ENCODE measurements around the gene ARHGDIA. TPM values are rescaled to one million over a fixed set of nuclear protein-coding genes. Genes with fewer than 3 reads are reported as not detected.

ARHGDIA gene
- total RNA-seq, 2 experiments from 2014 or later: 706 to 715 TPM

DNA sequence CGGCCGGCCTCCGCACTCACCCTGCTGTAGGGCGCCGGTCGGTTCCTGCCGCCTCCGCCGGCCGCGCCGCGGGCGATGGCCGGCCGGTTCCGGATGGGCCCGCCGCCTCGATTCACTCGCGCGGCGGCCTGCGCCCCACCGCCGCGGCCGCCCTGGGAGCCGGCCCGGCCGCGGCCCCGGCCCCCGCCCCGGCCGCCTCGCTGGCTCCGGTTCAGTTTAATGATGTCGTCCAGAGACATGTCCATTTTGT, 20.1 kb upstream of the ARHGDIA start:
- POLR2A ChIA-PET: interaction anchor here (1.3 to 3.5 kb wide), 2 partner anchors 20 to 25 kb away, joined by 5 to 23 read pairs; partner anchors contain the start of gene ARHGDIA
- intact Hi-C loops (cut with DNase I, micrococcal nuclease): loop anchor here (1.0 to 5.0 kb wide), 6 partner anchors 20 to 160 kb away; partner anchors contain the start of genes PCYT2 (in 2 of the 2), ARHGDIA (in 1 of the 2), GPS1 (in 1 of the 2) and MAFG (in 1 of the 2)

DNA sequence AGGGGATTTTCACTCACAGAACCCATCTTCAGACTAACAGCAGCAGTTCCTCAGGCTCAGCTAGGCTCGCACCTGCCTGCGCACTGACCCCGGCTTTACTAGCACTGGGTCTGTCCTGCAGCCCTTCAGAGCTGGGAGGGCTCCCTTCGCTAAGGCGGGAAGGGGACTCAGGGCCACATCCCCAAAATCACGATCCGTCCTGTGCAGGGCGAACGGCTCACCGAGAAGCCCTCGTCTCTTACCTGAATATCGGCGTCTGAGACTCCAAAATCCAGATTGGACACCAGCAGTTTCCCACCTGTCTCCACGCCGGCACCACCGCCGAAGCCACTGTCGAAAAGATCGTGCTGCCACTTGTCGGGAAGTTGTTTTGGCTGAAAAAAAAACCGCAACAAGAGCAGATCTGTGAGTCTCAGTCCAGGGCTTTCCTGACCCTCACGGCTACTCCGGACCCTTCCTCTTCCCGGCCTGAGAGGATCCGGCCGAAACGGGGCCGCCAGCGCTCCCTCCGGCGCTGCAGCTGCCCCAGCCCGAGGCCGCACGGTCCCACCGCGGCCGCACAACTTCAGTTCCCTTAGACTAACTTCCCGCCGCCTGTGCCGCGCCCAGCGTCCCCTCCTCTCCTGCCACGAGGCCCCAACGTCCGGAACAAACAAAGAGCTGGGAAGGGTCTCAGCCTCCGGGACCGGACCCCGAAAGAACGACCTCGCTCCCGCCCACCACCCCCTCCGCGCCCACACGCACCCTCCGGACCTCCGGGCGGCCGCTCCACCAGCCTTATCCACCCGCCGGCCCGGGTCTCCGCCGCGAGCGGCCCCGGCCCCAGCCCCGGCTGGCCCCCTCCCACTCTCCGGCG, 19.5 kb upstream of the ARHGDIA start:
- peak in 4 of 14 experiments; percentile 7 to 55 (median 45) for DNase-seq
- H3K4me1 Mint-ChIP-seq (ENCODE audit: low read depth): peaks cover 7% of the 10 kb centered on the region
- H3K27ac ChIP-seq (ENCODE audit: low read depth in 1 of 2, low read length in 2 of 2): peak overlapping the region; percentile 35 to 37
- TF ChIP-seq, protein P1, sequence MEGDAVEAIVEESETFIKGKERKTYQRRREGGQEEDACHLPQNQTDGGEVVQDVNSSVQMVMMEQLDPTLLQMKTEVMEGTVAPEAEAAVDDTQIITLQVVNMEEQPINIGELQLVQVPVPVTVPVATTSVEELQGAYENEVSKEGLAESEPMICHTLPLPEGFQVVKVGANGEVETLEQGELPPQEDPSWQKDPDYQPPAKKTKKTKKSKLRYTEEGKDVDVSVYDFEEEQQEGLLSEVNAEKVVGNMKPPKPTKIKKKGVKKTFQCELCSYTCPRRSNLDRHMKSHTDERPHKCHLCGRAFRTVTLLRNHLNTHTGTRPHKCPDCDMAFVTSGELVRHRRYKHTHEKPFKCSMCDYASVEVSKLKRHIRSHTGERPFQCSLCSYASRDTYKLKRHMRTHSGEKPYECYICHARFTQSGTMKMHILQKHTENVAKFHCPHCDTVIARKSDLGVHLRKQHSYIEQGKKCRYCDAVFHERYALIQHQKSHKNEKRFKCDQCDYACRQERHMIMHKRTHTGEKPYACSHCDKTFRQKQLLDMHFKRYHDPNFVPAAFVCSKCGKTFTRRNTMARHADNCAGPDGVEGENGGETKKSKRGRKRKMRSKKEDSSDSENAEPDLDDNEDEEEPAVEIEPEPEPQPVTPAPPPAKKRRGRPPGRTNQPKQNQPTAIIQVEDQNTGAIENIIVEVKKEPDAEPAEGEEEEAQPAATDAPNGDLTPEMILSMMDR (IDR thresholded peaks at IDR 0.05): no peak
- peaks cover 27% of the 10 kb centered on the region for H3K4me1 ChIP-seq (ENCODE audit: insufficient read depth, low read length)
- peak overlapping the region; percentile 95 for H3K27ac Mint-ChIP-seq
- H3K4me3 Mint-ChIP-seq: peak overlapping the region; percentile 94
- intact Hi-C loops (cut with DNase I, micrococcal nuclease): loop anchor here (1.0 to 5.0 kb wide), 6 partner anchors 19 to 161 kb away; partner anchors contain the start of genes PCYT2 (in 2 of the 2), ARHGDIA (in 1 of the 2), GPS1 (in 1 of the 2) and MAFG (in 1 of the 2)
- H3K9me3 ChIP-seq (ENCODE audit: control insufficient read depth in 1 of 2, insufficient read depth in 1 of 2, low read length in 2 of 2): no peaks in the 10 kb centered on the region
- H3K27me3 ChIP-seq (ENCODE audit: control insufficient read depth in 1 of 2, insufficient read depth in 2 of 2, low read length in 2 of 2): no peaks in the 10 kb centered on the region
- ATAC-seq (ENCODE audit: poor library complexity): no peak
- peaks cover 68% of the 10 kb centered on the region for H3K36me3 Mint-ChIP-seq (ENCODE audit: low read depth)
- peak overlapping the region; percentile 58 for H3K4me3 ChIP-seq (ENCODE audit: low read length)
- ChIA-PET POLR2A (interaction anchor here (3.5 kb wide), 1 partner anchor 20 kb away, joined by 23 read pairs; the partner anchor contains the start of gene ARHGDIA), CTCF (no interaction called here)
- H3K27me3 Mint-ChIP-seq: no peaks in the 10 kb centered on the region
- no peaks in the 10 kb centered on the region for H3K9me3 Mint-ChIP-seq
- H3K36me3 ChIP-seq (ENCODE audit: insufficient read depth, low read length): peaks cover 61% of the 10 kb centered on the region

More for the DNA sequence above, 20.1 kb upstream of the ARHGDIA start:
- no peaks in the 10 kb centered on the region for H3K9me3 Mint-ChIP-seq
- peak overlapping the region; percentile 95 for H3K27ac Mint-ChIP-seq
- TF ChIP-seq, protein P1 (IDR thresholded peaks at IDR 0.05): no peak
- DNase-seq: no peak
- Histone ChIP-seq H3K27ac (ENCODE audit: low read depth in 1 of 2, low read length in 2 of 2) (no peak overlapping the region), H3K9me3 (ENCODE audit: control insufficient read depth in 1 of 2, insufficient read depth in 1 of 2, low read length in 2 of 2) (no peaks in the 10 kb centered on the region), H3K4me1 (ENCODE audit: insufficient read depth, low read length) (peaks cover 27% of the 10 kb centered on the region), H3K4me3 (ENCODE audit: low read length) (peak overlapping the region; percentile 62), H3K27me3 (ENCODE audit: control insufficient read depth in 1 of 2, insufficient read depth in 2 of 2, low read length in 2 of 2) (no peaks in the 10 kb centered on the region), H3K36me3 (ENCODE audit: insufficient read depth, low read length) (peaks cover 56% of the 10 kb centered on the region)
- ATAC-seq (ENCODE audit: poor library complexity): no peak
- H3K36me3 Mint-ChIP-seq (ENCODE audit: low read depth): peaks cover 63% of the 10 kb centered on the region
- H3K4me1 Mint-ChIP-seq (ENCODE audit: low read depth): peaks cover 5% of the 10 kb centered on the region
- no peaks in the 10 kb centered on the region for H3K27me3 Mint-ChIP-seq
- peak overlapping the region; percentile 99 for H3K4me3 Mint-ChIP-seq
- CTCF ChIA-PET: no interaction called here

DNA sequence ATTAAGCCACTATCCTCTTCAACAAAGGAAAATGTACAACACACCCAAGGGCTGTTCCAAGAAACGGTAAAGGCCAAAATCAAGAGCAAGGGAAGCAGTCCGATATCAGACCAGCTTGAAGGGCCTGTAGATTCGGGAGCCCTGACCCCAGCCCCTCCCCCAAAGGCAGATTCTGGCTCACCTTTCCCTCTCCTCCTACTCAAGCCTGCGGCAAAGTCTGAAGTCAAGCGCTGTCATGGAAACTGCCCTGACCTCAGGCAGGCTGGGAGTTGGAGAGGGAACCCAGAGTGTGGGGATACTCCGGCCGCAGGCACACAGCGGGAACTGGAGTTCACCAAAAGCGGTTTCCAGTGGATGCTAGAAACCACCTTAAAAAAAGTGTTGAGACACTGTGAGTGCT, 18.5 kb upstream of the ARHGDIA start:
- CTCF ChIA-PET: no interaction called here
- no peaks in the 10 kb centered on the region for H3K27me3 Mint-ChIP-seq

More for the DNA sequence above, 18.5 kb upstream of the ARHGDIA start:
- Mint-ChIP-seq H3K4me1 (ENCODE audit: low read depth) (peaks cover 10% of the 10 kb centered on the region), H3K27ac (peak overlapping the region; percentile 95), H3K36me3 (ENCODE audit: low read depth) (peaks cover 68% of the 10 kb centered on the region), H3K9me3 (no peaks in the 10 kb centered on the region), H3K4me3 (peak overlapping the region; percentile 94)
- H3K4me1 ChIP-seq (ENCODE audit: insufficient read depth, low read length): peaks cover 27% of the 10 kb centered on the region
- intact Hi-C loops (cut with DNase I, micrococcal nuclease): loop anchor here (2.0 to 5.0 kb wide), 3 partner anchors 21 to 57 kb away; partner anchors contain the start of genes MAFG (in 1 of the 2), MCRIP1 (in 1 of the 2) and PCYT2 (in 1 of the 2)
- DNase-seq (no peak), ATAC-seq (ENCODE audit: poor library complexity) (no peak)
- POLR2A ChIA-PET: interaction anchor here (3.5 kb wide), 1 partner anchor 19 kb away, joined by 23 read pairs; the partner anchor contains the start of gene ARHGDIA
- H3K4me3 ChIP-seq (ENCODE audit: low read length): no peak overlapping the region
- H3K36me3 ChIP-seq (ENCODE audit: insufficient read depth, low read length): peaks cover 57% of the 10 kb centered on the region
- H3K27me3 ChIP-seq (ENCODE audit: control insufficient read depth in 1 of 2, insufficient read depth in 2 of 2, low read length in 2 of 2): no peaks in the 10 kb centered on the region
- no peaks in the 10 kb centered on the region for H3K9me3 ChIP-seq (ENCODE audit: control insufficient read depth in 1 of 2, insufficient read depth in 1 of 2, low read length in 2 of 2)
- TF ChIP-seq, protein P1 (IDR thresholded peaks at IDR 0.05): no peak
- H3K27ac ChIP-seq (ENCODE audit: low read depth in 1 of 2, low read length in 2 of 2): no peak overlapping the region

All from CD4-positive, alpha-beta T cell (primary cell).